Measurements from ENCODE around the gene MSI2.
A peak's percentile ranks its signal among the peaks of the same experiment; 100 is the strongest.

Gene MSI2

GRCh38 chr17:57255182-57255775 lies 1.0 kb upstream of the MSI2 start:
- no peak for TF ChIP-seq CTCF (IDR thresholded peaks at IDR 0.05; ENCODE audit: insufficient read depth, low read depth, low read length, missing control alignments)
- DNase-seq (ENCODE audit: low read depth): no peak

GRCh38 chr17:57256708-57257112 lies 387 bp downstream of the MSI2 start:
- peak overlapping the region; percentile 76 for H3K4me3 ChIP-seq (ENCODE audit: low read length)
- no peak for TF ChIP-seq CTCF (IDR thresholded peaks at IDR 0.05; ENCODE audit: insufficient read depth, low read depth, low read length, missing control alignments)
- DNase-seq (ENCODE audit: low read depth): peak; percentile 36

More at GRCh38 chr17:57255182-57255775, 1.0 kb upstream of the MSI2 start:
- H3K4me3 ChIP-seq (ENCODE audit: low read length): peak overlapping the region; percentile 76

GRCh38 chr17:57257195-57257894 lies 1.0 kb downstream of the MSI2 start:
- TF ChIP-seq CTCF (IDR thresholded peaks at IDR 0.05; ENCODE audit: insufficient read depth, low read depth, low read length, missing control alignments): no peak
- no peak for DNase-seq (ENCODE audit: low read depth)
- H3K4me3 ChIP-seq (ENCODE audit: low read length): peak overlapping the region; percentile 76

- no peak for DNase-seq (ENCODE audit: low read depth)
- no peak for TF ChIP-seq CTCF (IDR thresholded peaks at IDR 0.05; ENCODE audit: insufficient read depth, low read depth, low read length, missing control alignments)
- H3K4me3 ChIP-seq (ENCODE audit: low read length): peak overlapping the region; percentile 76
Measured at GRCh38 chr17:57257895-57258851, 1.9 kb downstream of the MSI2 start.

GRCh38 chr17:57259306-57259705 lies 3.0 kb downstream of the MSI2 start:
- no peak for DNase-seq (ENCODE audit: low read depth)
- no peak for TF ChIP-seq CTCF (IDR thresholded peaks at IDR 0.05; ENCODE audit: insufficient read depth, low read depth, low read length, missing control alignments)
- H3K4me3 ChIP-seq (ENCODE audit: low read length): peak overlapping the region; percentile 76

GRCh38 chr17:57259817-57260216 lies 3.5 kb downstream of the MSI2 start:
- no peak overlapping the region for H3K4me3 ChIP-seq (ENCODE audit: low read length)
- DNase-seq (ENCODE audit: low read depth): no peak
- no peak for TF ChIP-seq CTCF (IDR thresholded peaks at IDR 0.05; ENCODE audit: insufficient read depth, low read depth, low read length, missing control alignments)

All from epithelial cell of esophagus (primary cell).